Activated T-cell treated with anti-CD3 and anti-CD28 coated beads, Interleukin-2, amount 50 U/mL, for 24 hours (primary cell): Measurements from ENCODE around the gene RAB23.

Experiments
- DNase-seq: peaks from one replicate; pipeline ENCODE4 v3.0.0-alpha.2; 2020
- H3K27ac Mint-ChIP-seq: 2 replicates; pipeline ENCODE4 v1.8.0; 2020; ENCODE audit warnings: mild to moderate bottlenecking, mixed read lengths
- H3K27me3 Mint-ChIP-seq: 2 replicates; pipeline ENCODE4 v1.8.0; 2020; ENCODE audit warnings: mixed read lengths
- H3K36me3 Mint-ChIP-seq: 2 replicates; pipeline ENCODE4 v1.8.0; 2020; ENCODE audit warnings: low read depth, mixed read lengths
- H3K4me1 Mint-ChIP-seq: 2 replicates; pipeline ENCODE4 v1.8.0; 2020; ENCODE audit warnings: low read depth, mixed read lengths
- H3K4me3 Mint-ChIP-seq: 2 replicates; pipeline ENCODE4 v1.8.0; 2020; ENCODE audit warnings: mild to moderate bottlenecking, moderate library complexity, mixed read lengths
- H3K9me3 Mint-ChIP-seq: 2 replicates; pipeline ENCODE4 v1.8.0; 2020; ENCODE audit warnings: mixed read lengths

The RAB23 gene

GRCh38 chr6:57221936-57222742, at the start of gene RAB23:
RAB23 (minus strand) TSS chr6:57222307; CDS start chr6:57210380, 11,927 bp downstream.
- Mint-ChIP-seq H3K4me1 (peaks cover 22% of the 10 kb centered on the region), H3K36me3 (peaks cover 8% of the 10 kb centered on the region), H3K9me3 (no peaks in the 10 kb centered on the region), H3K27me3 (peaks cover 26% of the 10 kb centered on the region), H3K27ac (peak within 1 kb of the TSS; percentile 96), H3K4me3 (peak within 1 kb of the TSS; percentile 95)
- DNase-seq: peak; percentile 94

DNA sequence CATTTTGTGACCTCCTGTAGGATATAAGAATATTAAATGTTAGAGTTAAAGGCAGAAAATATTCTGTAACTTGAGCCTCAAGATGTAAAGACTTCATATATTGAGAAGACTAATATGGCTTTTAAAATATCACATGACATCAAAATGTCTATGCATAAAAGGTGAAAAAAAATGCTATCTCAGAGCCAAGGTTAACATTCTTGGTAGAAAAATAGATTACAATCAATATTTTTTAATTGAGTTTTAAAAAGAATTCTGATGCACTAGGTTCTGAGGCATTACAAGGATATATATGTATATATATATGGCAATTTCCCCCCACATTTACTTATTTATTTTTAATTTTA, 46.2 kb upstream of the RAB23 start:
- DNase-seq: no peak
- H3K4me1 Mint-ChIP-seq: peaks cover 21% of the 10 kb centered on the region
- no peaks in the 10 kb centered on the region for H3K36me3 Mint-ChIP-seq
- H3K9me3 Mint-ChIP-seq: no peaks in the 10 kb centered on the region
- H3K27me3 Mint-ChIP-seq: peaks cover 13% of the 10 kb centered on the region
- H3K4me3 Mint-ChIP-seq: no peak overlapping the region
- no peak overlapping the region for H3K27ac Mint-ChIP-seq

DNA sequence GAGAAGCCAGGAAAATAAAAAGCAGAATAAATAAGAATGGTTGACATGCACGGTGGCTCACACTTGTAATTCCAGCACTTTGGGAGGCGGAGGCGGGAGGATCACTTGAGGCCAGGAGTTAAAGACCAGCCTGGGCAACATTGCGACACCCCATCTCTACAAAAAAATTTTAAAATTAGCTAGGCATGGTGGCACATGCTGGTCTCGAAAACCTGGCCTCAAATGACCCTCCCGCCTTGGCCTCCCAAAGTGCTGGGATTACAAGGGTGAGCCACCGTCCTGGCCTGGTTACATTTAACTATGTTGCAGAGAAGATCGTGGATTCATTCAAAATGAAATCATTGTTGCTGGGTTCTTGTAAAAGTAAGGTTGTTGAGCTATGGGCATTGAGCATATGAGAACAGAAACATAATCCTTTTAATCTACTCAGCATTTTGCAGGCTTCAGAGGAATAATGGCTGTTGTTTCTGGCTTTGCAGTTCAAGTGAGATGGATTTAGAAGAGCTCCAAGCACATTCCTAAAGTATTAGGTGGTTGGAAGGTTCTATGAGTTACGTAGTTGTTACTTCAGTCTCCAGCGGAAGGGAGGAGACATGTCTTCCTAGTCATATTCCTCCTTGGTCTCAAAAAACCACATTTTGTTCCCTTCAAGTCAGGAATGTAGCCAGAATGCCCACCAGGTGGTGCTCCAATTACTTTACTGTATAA, 45.6 kb upstream of the RAB23 start:
- no peak overlapping the region for H3K4me3 Mint-ChIP-seq
- no peak overlapping the region for H3K27ac Mint-ChIP-seq
- H3K27me3 Mint-ChIP-seq: peaks cover 11% of the 10 kb centered on the region
- peak; percentile 33 for DNase-seq
- no peaks in the 10 kb centered on the region for H3K9me3 Mint-ChIP-seq
- peaks cover 24% of the 10 kb centered on the region for H3K4me1 Mint-ChIP-seq
- no peaks in the 10 kb centered on the region for H3K36me3 Mint-ChIP-seq

DNA sequence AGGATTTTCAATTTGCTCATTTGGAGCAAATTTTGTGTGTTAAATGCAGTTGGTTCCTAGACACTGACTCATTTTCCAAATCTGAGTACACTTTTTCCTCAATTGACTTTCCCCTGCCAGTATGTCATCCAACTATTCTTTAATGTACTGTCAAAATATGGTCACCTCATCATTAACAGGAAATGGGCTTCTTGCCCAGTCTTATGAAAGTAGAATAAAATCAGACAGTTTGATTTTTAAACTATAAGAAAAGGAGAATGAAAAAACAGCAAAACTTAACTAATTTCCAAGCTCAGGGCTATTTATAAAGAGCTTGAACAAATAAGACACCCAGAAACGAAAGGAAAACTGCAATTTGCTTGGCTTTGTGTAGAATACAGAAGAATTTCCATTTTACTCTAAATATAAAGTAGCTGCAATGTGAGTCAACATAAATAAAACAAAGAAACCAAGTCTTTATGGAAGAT, 43.7 kb upstream of the RAB23 start:
- Mint-ChIP-seq H3K27me3 (peaks cover 13% of the 10 kb centered on the region), H3K4me3 (no peak overlapping the region), H3K27ac (peak overlapping the region; percentile 82), H3K9me3 (no peaks in the 10 kb centered on the region), H3K36me3 (no peaks in the 10 kb centered on the region), H3K4me1 (peaks cover 26% of the 10 kb centered on the region)
- DNase-seq: no peak

DNA sequence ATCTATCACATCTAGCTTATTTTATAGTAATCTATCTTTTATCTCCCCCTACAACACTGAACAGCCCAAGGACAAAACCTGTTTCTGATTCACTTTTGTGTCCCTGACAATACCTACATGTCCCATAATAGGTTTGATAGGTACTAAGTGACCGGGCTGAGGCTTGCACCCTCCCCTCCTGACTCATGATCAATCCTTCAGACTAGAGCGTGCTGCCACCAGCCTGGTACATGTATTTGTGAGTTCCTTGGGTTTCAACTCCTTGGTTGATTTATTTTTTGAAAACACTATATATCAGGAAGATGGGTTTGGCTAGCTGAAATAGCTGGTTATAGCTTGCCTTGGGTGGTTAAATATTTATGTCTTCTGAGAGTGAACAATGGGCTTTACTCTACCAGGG, 41.6 kb upstream of the RAB23 start:
- Mint-ChIP-seq H3K36me3 (no peaks in the 10 kb centered on the region), H3K27ac (no peak overlapping the region), H3K9me3 (no peaks in the 10 kb centered on the region), H3K4me1 (peaks cover 26% of the 10 kb centered on the region), H3K4me3 (no peak overlapping the region), H3K27me3 (peaks cover 11% of the 10 kb centered on the region)
- no peak for DNase-seq

GRCh38 chr6:57262901-57263694, 41.0 kb upstream of the RAB23 start:
- peaks cover 26% of the 10 kb centered on the region for H3K4me1 Mint-ChIP-seq
- no peak overlapping the region for H3K4me3 Mint-ChIP-seq
- no peak overlapping the region for H3K27ac Mint-ChIP-seq
- H3K9me3 Mint-ChIP-seq: no peaks in the 10 kb centered on the region
- H3K27me3 Mint-ChIP-seq: peaks cover 11% of the 10 kb centered on the region
- no peak for DNase-seq
- H3K36me3 Mint-ChIP-seq: no peaks in the 10 kb centered on the region

GRCh38 chr6:57262488-57262887, 40.4 kb upstream of the RAB23 start:
- Mint-ChIP-seq H3K4me3 (no peak overlapping the region), H3K36me3 (no peaks in the 10 kb centered on the region), H3K9me3 (no peaks in the 10 kb centered on the region), H3K4me1 (peaks cover 22% of the 10 kb centered on the region), H3K27me3 (peaks cover 11% of the 10 kb centered on the region), H3K27ac (no peak overlapping the region)
- DNase-seq: no peak

DNA sequence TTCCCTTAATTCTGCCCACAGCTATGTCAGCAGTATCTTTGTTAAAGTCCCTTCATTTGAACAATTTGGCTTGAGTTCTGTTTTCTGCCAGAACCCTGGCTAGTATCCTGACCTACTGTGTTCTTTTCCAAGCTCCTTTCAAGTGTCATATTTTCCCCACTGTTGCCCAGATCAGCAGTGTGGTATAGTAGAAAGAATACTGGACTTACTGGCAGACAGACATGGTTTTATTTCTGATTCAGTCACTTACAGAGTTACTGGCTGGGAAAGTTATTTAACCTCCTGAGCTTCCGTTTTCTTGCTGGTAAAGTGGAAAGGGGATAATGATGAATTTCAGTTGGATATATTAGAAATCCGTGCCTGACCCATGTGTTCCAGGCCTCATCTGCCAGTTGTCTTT, 39.8 kb upstream of the RAB23 start:
- no peak for DNase-seq
- H3K4me3 Mint-ChIP-seq: no peak overlapping the region
- H3K36me3 Mint-ChIP-seq: no peaks in the 10 kb centered on the region
- peaks cover 11% of the 10 kb centered on the region for H3K27me3 Mint-ChIP-seq
- peaks cover 22% of the 10 kb centered on the region for H3K4me1 Mint-ChIP-seq
- H3K27ac Mint-ChIP-seq: no peak overlapping the region
- H3K9me3 Mint-ChIP-seq: no peaks in the 10 kb centered on the region

- DNase-seq: no peak
- Mint-ChIP-seq H3K9me3 (no peaks in the 10 kb centered on the region), H3K27me3 (peaks cover 11% of the 10 kb centered on the region), H3K4me1 (peaks cover 9% of the 10 kb centered on the region), H3K27ac (no peak overlapping the region), H3K36me3 (no peaks in the 10 kb centered on the region), H3K4me3 (no peak overlapping the region)
Observed at GRCh38 chr6:57259064-57259463, 37.0 kb upstream of the RAB23 start.

DNA sequence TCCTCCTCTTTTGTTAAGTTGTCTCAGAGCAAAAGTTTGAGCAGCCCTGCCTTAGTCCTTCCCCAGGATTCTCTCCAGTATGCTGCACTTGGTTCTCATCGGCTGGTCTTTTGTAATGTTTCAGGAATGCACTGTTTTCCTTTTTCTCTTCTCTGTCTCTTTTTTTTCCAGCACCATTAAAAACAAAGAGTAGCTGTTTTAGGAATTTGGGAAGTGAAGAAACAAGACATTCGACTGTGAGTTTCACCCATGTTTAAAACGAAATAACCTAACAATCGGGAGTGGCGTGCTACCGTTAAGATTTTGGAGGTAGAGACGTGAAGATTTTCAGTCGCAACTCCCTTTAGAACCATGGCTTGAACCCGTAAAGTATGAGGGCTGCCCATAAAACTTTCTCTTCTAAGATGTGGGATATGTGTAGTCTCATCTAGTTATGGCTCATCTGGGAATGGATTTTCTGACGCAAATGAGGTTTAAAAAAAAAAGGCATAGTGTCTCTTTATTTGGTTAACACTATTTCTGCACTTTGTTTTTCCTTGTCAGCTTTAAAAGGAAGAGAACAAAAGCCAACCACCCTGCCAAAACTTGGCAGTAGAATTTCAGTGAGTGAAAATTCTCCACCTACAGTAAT, 35.9 kb upstream of the RAB23 start:
- Mint-ChIP-seq H3K27me3 (peaks cover 11% of the 10 kb centered on the region), H3K9me3 (no peaks in the 10 kb centered on the region), H3K27ac (no peak overlapping the region), H3K36me3 (no peaks in the 10 kb centered on the region), H3K4me1 (peaks cover 3% of the 10 kb centered on the region), H3K4me3 (no peak overlapping the region)
- DNase-seq: no peak

DNA sequence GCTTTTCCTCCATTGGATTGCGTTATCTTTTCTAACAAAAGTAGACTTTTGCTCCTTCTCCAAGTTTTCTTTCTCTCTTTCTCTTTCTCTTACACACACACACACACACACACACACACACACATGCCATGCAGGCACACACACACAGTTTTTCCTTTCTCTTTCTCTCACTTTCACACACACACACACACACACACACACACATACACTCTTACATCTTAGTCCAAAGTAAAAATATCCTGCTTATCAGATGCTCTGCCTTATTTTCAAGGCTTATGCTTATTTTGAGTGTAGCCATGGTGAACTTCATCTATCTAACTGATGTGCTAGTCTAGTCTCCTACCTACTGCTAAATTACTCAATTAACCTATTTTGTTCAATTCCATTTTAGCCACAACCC, 34.4 kb upstream of the RAB23 start:
- Mint-ChIP-seq H3K36me3 (no peaks in the 10 kb centered on the region), H3K4me3 (no peak overlapping the region), H3K9me3 (no peaks in the 10 kb centered on the region), H3K27ac (no peak overlapping the region), H3K4me1 (no peaks in the 10 kb centered on the region), H3K27me3 (peaks cover 4% of the 10 kb centered on the region)
- DNase-seq: no peak

GRCh38 chr6:57255451-57256169, 33.5 kb upstream of the RAB23 start:
- no peaks in the 10 kb centered on the region for H3K36me3 Mint-ChIP-seq
- H3K27ac Mint-ChIP-seq: no peak overlapping the region
- H3K9me3 Mint-ChIP-seq: no peaks in the 10 kb centered on the region
- no peak for DNase-seq
- no peaks in the 10 kb centered on the region for H3K4me1 Mint-ChIP-seq
- no peaks in the 10 kb centered on the region for H3K27me3 Mint-ChIP-seq
- no peak overlapping the region for H3K4me3 Mint-ChIP-seq

GRCh38 chr6:57254055-57254717, 32.1 kb upstream of the RAB23 start:
- no peaks in the 10 kb centered on the region for H3K4me1 Mint-ChIP-seq
- H3K4me3 Mint-ChIP-seq: no peak overlapping the region
- H3K36me3 Mint-ChIP-seq: no peaks in the 10 kb centered on the region
- no peak overlapping the region for H3K27ac Mint-ChIP-seq
- H3K9me3 Mint-ChIP-seq: no peaks in the 10 kb centered on the region
- H3K27me3 Mint-ChIP-seq: no peaks in the 10 kb centered on the region
- DNase-seq: no peak
